Right ventricle myocardium superior (tissue), 1 donor: ENCODE data around the gene TTLL11. TPM values are rescaled to one million over a fixed set of nuclear protein-coding genes. Genes with fewer than 3 reads are reported as not detected.
A peak's percentile ranks its signal among the peaks of the same experiment; 100 is the strongest.

Source experiments
- ATAC-seq: fragments of 200-7000 bp; cut with Tn5 transposase; one replicate; pipeline ENCODE4 v1.9.1; 2020; ENCODE audit warnings: mild to moderate bottlenecking; ENCODE audit not compliant: poor library complexity
- DNase-seq: peaks from one replicate; pipeline ENCODE4 v3.0.0-alpha.2; 2020
- intact Hi-C: fragments of 100-400 bp; cut with DNase I; formaldehyde crosslinking; loops from one replicate; pipeline ENCODE4 v1.11.2; 2022
- total RNA-seq: library from RNA; stranded (reverse); fragmentation: NEBNext Ultra II Directional; extraction: Animal tissue kit (Norgen Biotek cat#: 25700); gene quantifications from one replicate; pipeline ENCODE4 v1.2.1, GENCODE V29; 2021
- donor health status: DM: no; HTN: yes; CAD: no; lungs with severe emphysema.

TTLL11 gene
- total RNA-seq, 1 donor from 2014 or later, result 5.0 TPM

DNA sequence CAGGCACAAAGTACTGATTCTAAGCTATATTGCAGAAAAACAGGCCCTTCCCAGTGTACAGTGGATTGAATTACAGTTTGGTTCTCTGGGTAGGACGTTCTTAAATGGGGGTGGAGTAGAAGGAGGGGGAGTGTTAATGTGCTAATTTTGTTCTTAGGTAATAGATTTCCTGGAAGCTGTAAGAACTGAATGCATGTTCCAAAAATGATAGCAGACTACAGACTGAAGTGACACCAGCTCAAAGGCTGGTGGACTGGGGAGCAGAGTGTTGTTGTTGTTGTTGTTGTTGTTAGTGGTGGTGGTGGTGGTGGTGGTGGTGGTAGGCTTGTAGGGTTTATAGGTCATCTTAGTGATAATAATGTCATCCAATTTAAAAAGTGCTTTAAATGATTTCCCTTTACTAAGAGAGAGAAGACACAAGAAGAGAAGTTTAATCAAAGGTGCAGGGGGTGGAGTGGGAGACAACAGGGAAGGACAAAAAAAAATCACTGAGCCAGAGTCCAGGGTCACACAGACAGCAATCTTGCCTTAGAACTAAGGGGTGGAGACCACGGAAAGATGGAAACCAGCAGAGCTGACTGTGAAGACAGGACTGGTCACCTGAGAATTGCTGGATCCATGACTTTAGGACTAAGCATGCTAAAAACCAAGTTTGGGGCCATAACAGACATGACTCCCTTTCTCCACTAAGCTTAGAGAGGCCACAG is 27.0 kb downstream of the TTLL11 start:
- DNase-seq, result no peak
- intact Hi-C loops, result no loop called here
- peak; percentile 80 for ATAC-seq

DNA sequence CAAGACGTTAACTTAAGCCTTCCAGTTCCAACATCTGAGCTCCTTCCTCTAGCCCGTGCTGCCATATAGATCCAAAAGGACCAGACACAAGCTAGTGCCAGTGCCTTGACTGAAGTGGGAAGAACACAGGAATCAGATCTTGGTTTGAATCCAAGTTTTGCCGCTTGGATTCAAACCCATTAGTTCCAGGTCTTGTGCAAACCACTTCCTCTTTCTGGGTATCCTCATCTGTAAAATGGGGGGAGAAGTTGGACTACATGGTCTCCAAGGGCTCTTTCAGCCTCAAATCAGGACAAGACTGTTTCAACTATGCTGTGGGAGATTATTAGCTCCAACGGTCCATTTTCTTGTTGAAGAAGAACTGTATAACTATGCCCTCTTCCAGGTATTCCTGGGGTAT is 32.6 kb downstream of the TTLL11 start:
- intact Hi-C loops, result no loop called here
- ATAC-seq (no peak), DNase-seq (no peak)

DNA sequence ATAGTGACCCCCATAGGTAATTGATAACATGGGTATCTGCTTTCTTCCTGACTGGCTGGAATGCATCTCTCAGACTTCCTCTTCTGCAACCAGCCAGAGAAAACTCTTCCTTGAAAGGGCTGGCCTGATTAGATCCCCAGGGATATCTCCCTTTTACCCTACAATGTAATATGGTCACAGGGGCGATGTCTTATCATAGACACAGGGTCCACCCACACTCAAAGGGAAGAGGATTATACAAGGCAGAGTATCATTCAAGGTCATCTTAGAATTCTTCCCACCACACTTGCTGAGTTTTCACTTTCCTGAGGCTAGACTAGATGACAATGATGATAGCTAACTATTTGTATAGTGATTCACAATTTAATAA is 33.2 kb downstream of the TTLL11 start:
- intact Hi-C loops, result no loop called here
- DNase-seq (no peak), ATAC-seq (no peak)

DNA sequence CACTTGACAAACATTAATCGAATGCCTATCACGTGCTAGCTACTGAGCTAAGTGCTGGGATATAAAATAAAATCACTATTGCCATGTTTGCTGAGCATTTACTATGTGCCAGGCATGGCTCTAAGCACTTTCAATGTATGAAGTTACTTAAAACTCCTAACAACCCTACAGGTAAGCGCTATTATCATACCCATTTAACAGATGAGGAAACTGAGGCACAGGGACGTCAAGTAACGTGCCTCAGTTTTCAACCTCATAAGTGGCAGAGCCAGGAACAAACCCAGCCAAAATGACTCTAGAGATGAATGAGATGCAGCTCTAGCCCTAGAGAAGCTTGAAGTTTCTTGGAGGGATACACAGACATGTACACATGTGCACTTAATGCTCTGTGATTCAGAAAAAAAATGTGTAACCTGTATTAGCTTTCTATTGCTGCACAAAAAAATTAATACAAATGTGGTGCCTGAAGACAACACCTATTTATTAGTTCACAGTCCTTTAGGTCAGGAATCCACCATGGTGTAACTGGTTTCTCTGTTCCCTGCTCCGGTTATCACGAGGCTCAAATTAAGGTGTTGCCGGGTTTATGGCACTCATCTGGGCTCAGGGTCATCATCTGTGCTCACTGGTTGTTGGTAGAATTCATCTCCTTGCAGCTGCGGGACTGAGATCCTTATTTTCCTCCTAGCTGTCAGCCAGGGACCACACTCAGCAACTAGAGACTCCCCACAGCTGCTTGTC is 33.7 kb downstream of the TTLL11 start:
- no peak for DNase-seq
- no peak for ATAC-seq
- intact Hi-C loops, result no loop called here

DNA sequence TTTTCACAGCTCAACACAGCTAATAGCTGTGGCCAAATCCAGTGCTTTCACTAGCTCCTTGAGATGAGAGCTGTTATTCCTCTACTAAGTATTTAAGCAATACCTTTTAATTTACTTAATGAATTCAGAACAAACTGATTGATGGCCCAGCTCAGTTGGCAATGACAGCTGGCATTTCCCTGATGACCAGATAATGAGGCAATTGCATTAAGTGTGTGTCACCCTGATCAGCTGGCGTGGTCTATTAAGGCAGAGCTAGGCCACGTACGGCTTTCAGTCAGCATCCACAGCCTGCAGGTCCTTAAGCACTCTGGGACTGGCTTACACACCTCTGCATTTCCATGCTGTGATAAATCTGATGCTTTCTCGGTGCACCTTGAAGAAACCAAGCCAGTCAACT is 34.4 kb downstream of the TTLL11 start:
- ATAC-seq, result no peak
- intact Hi-C loops, result no loop called here
- DNase-seq, result no peak

DNA sequence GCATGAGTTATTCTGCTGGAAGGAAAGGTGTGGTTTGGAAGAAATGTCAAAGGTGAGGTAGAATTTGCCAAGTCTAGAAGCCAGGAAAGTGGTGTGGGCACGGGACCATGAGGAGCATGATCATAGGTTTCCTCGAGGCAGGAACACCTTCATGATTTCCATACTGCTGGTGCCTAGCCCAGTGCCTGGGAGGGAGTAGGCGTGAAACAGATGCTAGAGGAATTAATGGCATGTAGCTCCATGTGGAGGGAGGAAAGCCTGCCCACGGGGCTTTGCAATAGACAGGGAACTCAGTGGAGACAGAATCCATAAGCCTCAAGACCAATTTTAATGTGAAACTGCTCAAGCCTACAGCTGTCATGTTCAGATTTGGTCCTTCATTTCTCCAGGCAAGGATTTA is 35.1 kb downstream of the TTLL11 start:
- no peak for DNase-seq
- no peak for ATAC-seq
- intact Hi-C loops, result no loop called here

DNA sequence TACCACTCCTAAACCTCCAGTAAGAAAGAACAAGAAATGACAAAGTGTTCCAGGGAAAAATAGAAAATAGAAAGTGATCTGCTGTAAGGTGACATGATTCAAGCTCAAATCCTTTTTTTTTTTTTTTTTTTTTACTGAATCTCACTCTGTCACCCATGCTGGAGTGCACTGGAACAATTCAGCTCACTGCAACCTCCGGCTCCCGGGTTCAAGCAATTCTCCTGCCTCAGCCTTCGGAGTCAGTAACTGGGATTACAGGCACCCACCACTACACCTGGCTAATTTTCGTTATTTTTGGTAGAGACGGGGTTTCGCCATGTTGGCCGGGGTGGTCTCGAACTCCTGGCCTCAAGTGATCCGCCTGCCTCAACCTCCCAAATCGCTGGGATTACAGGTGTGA is 35.9 kb downstream of the TTLL11 start:
- no peak for DNase-seq
- no peak for ATAC-seq
- intact Hi-C loops, result no loop called here

DNA sequence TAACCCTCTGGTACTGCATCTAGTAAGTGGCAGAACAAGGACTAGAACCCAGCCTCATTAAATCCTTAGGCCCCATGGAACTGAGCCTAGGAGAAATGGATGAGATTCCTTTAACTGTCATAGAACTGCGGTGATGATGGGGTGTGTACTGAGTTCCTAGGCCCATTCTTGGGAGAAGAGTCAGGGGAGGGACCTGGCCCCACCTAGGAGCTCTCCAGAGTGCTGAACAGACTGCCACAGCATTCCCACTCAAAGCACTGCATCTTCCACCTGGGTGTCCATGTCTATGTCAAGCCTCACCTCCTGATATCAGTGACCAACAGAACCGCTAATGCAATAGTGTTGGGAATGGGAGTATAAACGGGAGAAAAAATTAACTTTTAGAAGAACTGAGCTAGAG is 36.6 kb downstream of the TTLL11 start:
- DNase-seq, result no peak

DNA sequence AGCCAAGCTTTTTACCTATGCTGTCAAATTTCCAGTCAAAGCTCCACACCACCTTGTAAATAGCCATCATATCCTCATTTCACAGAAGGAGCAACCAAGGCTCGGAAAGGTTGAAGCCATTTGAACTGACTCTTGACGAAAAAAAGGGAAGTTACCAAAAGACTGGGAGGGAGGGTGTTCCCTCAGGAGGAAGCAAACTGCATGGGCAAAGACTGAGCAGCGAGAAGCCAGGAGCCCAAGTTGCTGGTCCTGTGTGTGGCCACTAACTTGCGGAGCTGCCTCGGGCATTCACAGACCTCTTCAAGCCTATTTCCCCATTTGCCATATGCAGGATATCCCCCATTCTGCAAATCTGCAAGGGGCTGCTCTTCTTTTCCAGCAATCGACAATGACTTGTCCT is 37.4 kb downstream of the TTLL11 start:
- intact Hi-C loops, result no loop called here
- ATAC-seq (no peak), DNase-seq (no peak)

More for the DNA sequence above, 36.6 kb downstream of the TTLL11 start:
- intact Hi-C loops, result no loop called here
- ATAC-seq, result no peak

DNA sequence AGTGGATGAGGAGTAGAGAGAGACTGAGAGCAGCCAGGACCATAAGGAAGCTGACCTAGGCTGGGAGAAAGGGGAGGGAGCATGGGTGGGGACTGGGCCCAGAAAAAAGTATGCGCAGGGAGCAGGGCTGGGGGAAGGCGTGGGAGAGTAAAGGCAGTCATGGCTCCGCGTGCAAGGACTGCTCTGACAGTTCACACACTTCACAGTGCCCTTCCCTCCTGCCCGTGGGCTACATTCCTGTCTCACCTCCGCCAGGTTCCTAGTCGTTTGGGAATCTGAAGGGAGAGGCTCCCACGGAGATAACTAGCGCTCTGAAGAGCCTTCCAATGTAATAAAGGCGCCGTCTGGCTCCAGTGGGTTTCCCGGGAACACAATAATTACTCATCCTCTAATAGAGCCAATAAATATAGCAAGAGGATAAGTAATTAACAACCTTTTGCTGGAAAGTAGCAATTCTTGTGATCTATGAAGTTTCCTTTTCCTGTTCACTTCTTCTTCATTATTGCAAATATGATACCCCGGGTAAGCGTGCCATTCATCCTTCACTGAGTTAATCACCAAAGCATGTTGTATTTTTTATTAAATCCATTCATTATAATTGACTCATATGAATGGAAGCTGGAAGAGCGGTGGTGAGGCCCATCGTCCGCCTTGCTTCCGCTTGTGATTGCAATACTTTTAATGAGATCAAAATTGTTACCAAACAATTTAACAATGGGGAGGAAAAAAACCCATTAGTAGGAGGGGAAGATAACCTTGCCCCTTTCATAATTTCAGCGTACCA is 39.3 kb downstream of the TTLL11 start:
- DNase-seq (no peak), ATAC-seq (no peak)
- intact Hi-C loops, result no loop called here

DNA sequence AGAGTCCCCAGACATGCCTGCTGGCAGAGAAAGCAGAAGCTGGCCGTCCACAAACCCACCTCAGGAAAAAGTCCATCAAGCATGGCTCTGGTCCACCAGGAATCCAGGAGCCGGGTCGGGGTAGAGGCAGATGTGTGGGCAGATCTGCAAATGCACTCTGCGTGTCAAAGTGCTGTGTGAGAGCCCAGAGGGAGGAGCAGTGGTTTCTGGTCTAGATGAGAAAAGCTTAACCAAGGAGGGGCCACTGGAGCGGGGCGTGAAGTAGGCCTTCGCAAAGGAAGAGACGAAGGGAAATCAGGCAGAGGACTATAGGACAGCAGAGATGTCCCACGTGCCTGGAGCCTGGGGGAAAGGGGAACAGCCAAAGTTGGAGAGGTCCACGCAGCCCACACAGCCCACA is 40.0 kb downstream of the TTLL11 start:
- ATAC-seq (no peak), DNase-seq (no peak)
- intact Hi-C loops, result no loop called here

DNA sequence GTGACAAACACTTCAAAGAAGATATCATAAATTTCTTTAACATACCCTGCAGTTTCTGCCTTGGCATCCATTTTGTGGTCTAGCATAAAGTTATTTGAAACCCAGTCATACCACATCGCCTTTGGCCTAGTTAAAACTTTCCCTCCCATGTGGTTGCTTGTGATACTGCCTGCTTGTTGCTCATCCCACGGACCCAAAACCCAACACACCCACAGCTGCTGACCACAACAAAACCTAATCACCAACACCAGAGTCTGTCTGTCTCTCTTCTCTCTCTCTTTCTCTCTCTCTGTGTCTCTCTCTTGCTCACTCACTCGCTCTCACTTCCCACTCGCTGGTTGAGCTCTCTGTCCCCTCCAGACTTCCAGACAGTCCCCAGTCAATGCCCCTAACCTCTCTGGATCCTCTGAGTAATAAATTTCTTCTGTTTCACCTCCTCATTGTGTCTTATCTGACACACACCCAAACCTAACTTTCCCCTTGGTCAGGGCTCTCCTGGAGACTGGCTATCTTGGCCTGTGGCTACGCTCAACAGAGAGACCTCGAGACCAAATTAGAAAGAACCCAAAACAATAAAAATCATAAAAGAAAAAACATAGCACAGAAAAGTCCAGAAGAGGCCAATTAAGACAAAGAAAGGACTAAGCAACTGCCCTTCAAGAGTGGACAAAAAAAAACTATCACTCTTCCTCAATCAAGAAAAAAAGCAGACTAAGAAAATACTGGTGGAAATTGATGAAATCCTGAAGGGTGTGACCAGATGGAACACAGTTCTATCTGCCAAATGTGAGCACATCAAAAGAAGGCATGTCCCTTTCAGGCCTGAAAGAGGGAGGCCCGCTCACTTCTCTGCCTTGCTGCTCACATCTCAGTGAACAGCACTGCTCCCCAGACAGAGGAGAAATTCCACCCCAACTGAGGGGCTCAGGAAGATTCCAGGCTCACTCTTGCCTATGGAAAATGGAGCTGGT is 41.5 kb downstream of the TTLL11 start:
- intact Hi-C loops, result no loop called here
- DNase-seq (no peak), ATAC-seq (no peak)

DNA sequence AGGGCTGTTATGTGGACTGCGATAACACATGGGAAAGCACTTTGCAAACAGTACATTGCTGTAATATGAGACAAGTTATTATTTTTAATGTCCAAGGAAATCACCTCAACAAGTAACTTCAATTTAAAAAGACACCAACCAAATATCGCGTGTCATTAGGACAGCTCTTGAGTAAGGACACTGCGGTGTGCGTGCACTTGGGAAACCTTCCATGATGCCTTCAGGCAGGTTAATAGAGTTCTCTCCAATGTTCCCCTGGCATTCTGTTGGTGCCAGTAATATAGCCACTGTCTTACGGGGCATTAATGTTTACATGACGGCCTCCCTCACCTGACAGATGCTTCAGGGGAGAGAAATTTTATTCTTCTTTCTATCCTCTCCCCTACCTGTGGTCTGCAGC is 42.9 kb downstream of the TTLL11 start:
- no peak for DNase-seq
- intact Hi-C loops, result no loop called here
- ATAC-seq, result no peak

DNA sequence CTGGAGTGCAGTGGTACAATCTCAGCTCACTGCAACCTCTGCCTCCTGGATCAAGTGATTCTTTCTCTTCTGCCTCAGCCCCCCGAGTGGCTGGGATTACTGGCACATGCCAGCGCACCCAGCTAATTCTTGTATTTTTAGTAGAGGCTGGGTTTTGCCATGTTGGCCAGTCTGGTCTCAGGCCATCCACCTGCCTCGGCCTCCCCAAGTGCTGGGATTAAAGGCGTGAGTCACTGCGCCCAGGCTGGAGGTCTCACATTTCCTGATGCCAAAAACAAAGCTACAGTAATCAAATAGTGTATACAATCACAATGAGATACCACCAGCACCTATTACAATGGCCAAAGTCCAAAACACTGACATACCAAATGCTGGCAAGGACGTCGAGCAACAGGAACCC is 51.1 kb downstream of the TTLL11 start:
- DNase-seq, result no peak
- intact Hi-C loops, result no loop called here
- no peak for ATAC-seq

DNA sequence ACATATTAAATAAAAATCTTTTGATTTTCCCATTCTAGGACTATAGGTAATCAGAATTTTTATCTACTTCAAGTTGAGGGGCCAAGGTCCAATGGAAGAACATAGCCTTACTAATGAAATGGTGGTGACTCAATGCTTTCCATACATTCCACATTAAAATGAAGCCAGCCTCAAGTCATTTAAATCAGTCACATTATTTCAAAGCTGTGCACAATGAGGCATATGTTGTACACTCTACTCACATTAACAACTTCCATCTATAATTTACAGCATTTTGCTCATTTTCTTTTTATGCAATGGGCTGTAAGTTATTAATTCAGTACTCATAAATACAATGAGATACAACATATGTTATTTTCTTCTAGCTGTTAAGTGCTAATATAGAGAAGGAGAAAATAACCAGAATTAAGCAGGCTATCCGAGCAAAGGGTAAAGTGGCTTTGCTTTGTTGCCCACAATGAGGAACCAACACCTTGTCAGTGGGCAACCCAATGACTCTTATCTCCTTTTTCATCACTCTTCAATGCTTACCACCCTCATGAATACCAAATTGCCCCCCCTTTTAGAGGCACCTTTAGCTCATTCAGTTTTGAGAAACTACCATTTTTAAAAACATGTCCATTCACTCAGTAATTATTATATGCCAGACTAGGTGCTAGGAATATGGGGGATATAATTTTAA is 52.4 kb downstream of the TTLL11 start:
- intact Hi-C loops, result no loop called here
- no peak for ATAC-seq
- no peak for DNase-seq

DNA sequence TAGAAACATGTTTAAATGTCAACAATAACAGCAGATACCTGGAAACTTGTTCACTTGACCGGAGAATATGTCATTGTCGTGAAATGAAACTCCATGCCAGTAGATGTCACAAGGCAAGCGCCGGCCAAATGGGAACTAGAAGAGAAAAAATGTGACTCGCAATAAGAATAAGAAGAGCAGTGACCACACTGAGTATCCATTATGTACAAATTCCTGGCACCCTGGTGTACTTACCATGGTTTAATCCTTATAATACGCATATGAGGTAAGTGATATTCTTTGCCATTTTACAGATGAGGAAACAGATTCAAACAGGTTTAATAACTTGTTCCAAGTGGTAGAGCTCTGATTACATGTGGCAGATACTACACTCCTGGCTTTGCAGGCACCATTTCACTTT is 53.9 kb downstream of the TTLL11 start:
- intact Hi-C loops, result no loop called here
- no peak for ATAC-seq
- no peak for DNase-seq

DNA sequence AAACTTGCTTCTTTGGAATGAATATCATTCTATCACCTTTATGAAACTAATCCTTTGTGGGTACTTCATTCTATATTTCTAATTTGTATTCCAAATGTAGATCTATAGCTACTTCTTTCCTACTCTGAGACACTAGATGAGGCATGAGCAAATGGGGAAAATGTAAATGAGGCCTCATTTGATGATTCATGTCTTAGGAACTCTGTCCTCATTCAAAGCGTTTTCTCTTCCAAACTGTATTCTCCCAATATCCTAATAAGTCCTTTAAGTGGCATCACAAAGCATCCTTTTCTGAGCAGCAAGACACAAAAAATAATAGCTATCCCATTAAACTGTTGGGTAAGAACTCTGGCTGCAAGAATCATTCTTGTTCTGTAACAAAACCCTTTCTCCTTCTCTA is 56.1 kb downstream of the TTLL11 start:
- no peak for ATAC-seq
- intact Hi-C loops, result no loop called here

DNA sequence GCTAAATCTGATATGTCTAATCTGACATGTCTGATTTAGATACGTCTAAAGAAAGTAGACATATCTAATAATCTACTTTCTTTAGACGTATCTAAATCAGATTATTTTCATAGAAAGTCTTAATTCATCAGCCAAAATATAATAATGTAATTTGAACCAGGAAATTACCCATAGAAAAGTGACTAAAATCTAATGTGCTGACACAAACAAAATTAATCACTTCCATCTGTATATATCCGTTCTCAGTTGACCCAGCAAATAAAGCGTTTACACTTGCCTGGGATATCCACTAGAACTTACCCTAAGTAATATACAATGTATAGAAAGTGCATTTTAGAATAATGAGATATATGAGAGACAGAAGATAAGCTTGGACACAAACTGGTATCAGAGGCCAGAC is 56.7 kb downstream of the TTLL11 start:
- ATAC-seq (no peak), DNase-seq (no peak)
- intact Hi-C loops, result no loop called here

More for the DNA sequence above, 56.1 kb downstream of the TTLL11 start:
- DNase-seq, result no peak
